HG03095 (cell line): Measurements from ENCODE around the gene U2SURP.

Experiments
- ATAC-seq: cut with Tn5 transposase; IDR thresholded peaks from one replicate; pipeline ENCODE4 v1.9.1; 2021; ENCODE audit warnings: moderate library complexity; ENCODE audit not compliant: unreplicated experiment

The U2SURP gene

DNA sequence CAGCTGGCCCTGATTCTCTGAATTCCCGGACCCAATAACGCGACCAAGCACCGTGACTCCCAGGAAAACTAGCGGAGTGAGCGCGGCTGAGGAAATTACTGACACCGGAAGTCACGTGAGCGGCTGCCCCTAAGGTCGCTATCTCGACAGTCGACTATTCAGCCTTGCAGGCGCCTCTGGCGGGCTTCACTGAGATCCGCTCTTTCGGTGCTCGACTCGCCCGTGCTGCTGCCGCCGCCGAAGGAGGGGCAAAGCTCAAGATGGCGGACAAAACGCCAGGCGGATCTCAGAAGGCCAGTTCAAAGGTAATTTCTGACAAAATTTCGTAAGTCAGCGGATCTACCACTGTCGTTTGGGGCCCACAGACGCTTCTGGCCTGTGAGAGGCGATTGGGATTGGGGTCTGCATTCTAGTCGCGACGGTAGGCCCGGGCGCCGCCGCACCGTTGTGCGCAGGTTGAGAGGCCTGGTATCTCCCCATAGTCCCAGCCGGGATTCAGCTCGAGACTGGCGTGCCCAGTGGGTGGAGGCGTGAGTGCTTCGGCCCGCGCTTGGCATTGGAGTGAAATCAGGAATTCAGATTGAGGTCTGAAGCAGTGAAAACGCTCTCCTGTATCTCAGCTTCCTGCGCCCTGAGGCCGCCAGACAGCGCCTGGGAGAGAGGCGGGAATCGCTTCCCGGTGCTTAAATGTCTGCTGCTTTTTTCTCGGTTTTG is at the start of gene U2SURP:
Gene U2SURP, plus strand, starts transcription at position 202 of the 714 bp plus-strand sequence. Its CDS starts 59 bp downstream, at position 261.
- peak; percentile 83 for ATAC-seq

DNA sequence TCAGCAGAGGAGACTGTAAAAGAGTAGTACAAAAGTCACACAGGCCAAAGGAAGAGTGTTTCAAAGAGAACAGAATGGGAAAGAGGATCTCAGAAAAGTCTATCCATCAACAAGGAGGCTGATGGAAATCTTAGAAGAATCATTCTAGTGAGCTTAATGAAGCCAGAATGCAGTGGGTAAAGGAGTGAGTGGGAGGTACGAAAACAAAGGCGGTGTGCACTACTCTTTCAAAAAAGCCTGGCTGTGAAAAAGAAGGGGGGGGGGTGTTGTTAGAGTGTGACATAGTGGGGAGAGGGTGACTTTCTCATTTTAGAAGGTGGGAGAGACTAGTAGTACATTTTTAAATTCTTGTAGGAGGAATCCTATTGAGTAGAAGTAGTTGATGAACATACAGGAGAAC is 49.6 kb upstream of the U2SURP start:
- ATAC-seq = no peak

DNA sequence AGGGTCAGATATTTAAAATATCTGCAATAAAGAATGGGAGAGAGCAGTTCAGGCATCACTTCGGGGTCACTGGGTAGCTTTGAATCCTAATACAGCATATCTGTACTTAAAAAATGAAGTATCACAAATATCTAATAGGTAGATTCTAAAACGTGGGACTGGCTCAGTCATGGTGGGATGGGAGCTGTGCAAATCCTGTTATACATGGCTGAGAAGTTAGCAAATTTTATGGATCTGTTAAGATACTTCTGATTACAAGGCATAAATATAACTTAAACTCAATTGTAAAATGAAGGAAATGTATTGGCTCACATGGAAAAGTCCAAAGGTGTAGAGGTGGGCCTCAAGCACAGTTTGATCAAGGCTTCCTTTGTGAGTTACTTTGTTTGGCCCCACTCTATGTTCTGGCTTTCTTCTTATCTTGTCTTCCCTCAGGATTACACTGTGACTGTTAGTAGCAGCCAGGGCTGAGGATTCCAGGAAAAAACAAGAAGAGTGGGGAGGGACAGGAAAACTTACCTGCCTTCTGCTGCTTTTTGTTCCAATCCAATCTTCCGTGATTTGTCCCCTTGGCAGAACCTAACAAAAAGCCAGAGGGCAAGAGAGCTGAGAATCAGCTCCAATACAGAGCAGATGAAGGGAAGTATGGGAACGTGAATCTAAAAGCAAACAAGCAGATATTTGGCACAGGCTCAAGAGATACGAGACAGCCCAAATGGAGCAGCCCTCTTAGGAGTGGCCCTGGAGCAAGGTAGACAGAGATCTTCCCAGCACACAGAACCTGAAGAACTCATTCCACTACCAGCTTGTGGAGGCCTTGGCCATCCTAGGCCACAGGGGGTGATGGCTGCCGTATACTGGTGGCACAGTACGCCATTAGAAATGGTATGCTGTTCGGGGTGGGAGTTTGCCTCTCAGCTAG is 48.8 kb upstream of the U2SURP start:
- no peak for ATAC-seq

DNA sequence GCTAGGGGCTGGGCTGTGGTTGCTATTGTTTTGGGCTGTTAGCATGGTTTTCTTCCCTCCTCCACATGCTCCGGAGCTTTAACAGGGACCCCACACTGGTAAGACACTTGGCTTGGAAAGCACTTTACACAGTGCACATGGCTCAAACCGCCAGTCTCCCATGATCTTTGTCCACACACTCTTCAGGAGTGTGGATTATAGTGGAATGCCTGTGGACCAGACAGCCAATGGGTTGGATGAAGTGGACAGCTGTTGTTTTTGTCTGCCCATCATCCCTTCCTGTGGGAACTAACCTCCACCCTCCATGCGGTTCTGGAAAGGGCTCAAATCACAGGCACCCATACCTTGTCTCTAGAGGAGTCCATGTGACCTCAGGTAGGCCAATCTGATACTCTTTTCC is 47.9 kb upstream of the U2SURP start:
- ATAC-seq = no peak

DNA sequence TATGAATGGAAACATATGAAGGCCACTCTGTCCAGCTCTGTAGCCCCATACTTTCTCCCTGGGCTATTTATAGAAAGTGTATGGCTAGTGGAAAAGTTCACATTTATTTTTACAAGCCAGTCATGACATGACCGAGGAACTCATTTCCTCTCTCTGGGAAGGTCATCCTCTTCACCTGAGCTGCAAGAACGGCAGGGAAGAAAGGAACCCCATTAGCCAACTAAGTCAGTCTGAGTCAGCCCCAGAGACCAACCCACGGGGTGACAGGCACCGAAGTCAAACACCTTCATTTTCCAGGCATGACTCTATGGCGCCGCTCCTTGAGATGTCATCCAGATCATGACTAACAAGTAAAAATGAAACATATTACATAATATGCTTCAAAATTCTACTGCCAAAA is 42.7 kb upstream of the U2SURP start:
- no peak for ATAC-seq

DNA sequence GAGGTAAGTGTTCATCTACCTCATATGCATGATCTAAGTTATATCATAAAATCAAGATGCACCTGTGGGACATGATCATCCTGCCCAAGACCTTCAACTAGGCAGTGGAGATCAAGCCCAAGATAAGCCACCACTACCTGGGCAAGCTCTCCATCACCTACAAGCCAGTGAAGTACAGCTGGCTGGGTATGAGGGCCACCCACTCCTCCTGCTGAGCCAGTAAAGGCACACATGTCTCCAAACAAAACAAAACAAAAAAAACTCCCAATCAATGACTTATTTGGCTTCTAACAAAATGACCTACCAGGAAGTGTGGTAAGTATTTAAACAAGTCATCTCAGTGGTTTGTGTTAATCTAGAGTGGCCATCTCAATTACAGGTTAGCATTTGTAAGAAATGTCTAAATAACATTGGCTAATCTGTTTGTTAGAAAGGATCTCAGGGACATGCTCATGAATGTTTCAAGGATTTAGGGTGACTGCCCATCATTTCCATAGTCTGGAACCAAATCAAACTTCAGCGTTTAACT is 41.0 kb upstream of the U2SURP start:
- ATAC-seq = no peak

DNA sequence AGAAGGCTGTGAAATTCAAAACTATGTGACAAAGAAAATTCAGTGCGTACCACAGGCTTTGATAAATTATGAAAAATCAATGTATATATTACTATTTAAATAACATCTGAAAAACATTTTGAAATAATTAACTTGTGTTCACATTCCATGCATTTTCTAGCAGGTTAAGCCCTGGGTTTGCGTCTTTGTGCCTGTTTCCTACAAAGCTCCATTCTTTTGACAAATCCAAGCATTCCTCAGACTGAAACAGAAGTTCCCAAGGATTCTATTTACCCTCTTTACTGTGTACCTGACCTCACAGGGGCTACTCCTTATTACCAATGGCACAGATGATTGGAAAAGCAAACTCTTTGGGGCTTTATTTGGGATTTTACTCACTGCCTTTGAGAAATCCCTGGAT is 39.8 kb upstream of the U2SURP start:
- ATAC-seq = no peak

DNA sequence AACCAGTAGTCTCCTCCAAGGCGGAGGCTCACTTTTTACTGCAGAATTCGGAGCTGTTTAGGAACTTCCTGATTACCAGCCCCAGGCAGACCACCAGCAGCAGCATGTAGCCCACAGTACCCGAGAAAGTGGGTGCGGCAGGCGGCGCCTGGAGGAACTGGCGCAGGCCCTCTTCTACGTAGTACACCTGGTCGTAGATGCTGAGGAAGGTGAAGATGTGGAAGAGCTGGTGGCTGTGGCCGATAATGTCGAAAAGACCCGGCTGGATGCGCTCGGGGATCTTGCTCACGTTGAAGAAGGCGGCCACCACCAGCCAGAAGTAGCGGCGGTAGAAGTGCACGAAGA is 39.2 kb upstream of the U2SURP start:
- no peak for ATAC-seq

DNA sequence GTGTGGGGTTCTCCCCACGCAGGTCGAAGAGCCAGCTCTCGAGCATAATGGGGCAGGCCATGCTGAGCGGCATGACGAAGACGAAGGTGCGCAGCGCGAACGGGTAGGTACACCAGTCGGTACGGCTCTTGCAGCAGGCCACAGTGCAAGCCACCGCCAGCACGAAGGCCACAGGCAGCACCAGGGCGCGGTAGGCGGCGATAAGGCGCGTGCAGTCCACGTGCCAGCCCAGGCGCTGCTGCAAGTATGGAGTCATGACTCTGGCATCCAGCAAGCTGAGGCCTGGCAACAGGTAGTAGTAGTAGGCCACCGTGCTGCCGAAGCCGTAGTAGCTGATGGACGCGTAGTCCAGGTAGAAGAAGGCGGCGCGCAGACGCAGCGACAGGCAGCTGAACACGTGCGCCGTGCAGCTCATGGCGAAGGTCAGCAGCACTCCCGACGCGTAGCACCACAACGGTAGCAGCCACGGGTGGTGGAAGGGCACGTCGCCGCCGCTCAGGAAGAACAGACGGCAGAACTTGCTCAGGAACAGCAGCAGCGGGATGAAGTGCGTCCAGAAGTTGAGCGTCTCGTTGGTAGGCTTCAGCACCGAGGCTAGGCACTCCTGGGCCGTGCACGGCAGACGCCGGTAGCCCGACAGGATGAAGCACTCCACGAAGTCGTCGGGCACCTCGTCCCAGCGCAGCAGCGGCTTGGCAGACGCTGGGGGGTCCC is 38.7 kb upstream of the U2SURP start:
- ATAC-seq = no peak

DNA sequence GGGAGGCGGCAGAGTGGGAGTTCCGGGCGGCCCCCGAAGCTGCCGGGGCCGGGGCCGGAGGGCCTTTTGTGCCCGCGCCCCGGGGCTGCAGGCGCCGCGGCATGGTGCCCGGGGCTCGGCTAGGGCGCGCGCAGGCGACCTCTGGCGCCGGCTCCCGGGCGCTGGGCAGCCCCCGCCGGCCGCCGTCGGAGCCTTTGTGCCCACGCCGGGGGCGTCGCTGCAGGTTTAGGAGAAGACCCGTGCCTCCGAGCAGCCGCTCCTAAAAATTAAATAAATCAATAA is 38.2 kb upstream of the U2SURP start:
- no peak for ATAC-seq

DNA sequence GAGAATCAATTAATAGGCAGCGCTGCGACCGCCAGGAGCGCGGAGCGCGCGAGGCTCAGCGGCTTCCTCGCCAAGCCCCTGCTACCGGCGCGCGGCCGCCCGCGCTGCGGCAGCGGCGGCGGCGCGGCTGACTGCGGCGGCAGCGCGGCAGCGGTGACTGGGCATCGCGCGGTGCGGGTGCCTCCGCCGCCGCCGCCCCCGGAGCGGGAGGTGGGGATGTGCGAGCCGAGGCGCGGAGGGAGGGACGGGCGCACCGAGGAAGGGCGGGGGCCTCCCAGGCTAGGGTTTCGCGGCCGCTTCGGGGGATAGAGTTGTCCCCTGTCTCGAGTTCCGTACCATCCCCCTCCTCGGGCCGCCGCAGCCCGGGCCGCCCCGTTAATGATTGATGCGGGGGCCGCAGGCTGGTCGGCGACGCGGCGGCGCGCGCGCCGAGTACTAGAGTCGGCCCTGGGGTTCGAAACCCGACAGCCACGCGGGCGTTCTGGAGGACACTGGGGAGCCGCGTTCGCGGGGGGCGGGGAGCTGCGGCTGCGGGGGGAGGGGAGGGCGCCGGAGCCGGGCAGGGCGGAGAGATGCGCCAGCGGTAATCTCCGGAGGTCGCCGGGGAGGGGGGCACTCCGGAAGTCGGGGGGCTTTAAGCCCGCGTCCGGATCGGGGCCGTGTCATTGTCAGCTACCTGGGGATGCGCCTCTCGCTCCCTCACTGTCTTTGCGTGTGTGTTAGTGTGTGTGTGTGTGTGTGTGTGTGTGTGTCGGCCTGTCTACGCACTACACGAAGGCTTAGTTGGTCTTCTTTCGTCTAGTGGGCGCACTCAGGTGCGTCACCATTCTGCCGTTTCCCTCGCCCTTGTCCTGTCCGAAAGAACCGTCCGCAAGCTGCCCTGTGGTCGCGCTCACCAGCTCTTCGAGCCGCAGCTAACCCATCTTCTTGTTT is 37.6 kb upstream of the U2SURP start, which contains the start of gene PAQR9:
Gene PAQR9, minus strand, starts transcription at position 159 of the 933 bp plus-strand sequence. CDS start 338 bp downstream, outside the sequence.
- ATAC-seq = no peak

DNA sequence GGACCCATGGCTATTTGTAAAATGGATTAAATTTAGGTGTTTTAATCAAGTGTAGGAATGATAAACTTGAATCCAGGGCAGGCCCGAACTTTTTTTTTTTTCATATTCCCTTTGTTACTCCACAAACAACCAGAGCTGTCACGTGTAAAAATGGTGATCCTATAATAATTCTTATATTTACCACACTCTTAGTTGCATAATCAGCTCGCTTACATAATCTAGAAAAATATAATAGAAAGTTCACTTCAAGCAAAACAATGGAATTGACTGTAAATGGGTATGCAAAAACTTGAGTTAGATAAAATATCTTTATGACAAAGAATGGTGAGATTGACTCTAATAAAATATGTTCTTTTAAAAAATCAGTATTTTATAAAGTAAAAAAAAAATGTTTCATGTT is 35.8 kb upstream of the U2SURP start:
- no peak for ATAC-seq

DNA sequence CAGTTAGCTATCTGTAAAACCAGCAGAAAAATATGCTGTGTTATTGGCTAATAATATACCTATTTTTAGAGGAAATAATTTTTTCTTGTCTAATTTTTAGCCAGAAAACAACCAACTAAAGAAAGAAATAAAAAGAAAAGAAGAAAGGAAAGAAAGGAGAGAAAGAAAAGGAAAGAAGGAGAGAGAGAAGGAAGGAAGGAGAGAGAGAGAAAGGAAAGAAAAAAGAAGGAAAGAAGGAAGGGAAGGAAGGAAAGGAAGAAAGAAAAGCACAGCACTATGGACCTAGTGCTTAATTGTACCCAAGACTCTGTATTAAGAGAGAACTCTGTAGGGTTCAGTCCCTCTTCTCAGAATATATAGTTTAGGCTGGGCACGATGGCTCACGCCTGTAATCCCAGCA is 34.6 kb upstream of the U2SURP start:
- no peak for ATAC-seq

DNA sequence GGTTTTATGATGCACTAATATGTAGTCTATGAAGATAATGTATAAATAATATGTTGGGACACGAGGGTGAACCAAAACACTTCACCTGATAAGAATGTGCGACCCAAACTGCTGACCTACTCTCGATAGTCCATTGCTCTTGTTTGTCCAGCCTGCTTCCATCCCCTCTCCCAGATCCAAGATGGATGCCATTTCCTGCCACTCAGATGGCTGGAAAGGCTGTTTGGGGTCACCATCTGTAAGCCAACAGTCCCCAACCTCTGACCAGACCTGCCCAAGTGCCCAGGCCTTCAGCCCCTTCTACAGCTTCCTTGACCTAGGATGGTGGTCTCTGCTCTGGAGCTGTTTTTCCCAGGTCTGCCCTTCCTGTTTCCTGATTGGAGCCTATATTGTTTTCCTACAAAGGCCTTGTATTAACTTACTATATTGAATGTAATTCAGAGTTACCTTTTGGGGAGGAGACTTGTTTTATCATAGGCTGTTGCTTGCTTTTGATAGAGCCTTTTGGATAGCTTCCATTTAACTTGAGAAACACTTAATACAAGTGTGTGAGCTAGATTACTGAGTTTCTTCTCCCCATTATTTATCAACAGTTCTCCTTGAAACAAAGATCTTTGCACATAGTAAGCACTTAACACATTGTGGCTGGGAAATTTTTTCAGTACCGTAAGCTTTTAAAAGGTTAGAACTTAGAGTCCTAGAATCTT is 32.9 kb upstream of the U2SURP start:
- no peak for ATAC-seq

DNA sequence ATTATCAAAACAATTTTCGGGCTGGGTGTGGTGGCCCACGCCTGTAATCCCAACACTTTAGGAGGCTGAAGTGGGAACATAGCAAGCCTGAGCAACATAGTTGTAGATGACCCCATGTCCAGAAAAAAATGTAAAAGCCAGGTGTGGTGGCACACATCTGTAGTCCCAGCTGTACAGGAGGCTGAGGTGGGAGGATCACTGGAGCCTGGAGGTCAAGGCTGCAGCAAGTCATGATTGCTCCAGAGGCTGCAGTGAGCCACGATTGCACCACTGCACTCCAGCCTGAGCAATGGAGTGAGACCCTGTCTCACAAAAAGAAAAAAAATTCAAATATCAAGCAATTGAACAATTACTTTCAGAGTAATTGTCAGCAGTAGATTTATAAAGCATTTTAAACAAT is 29.9 kb upstream of the U2SURP start:
- ATAC-seq = no peak

DNA sequence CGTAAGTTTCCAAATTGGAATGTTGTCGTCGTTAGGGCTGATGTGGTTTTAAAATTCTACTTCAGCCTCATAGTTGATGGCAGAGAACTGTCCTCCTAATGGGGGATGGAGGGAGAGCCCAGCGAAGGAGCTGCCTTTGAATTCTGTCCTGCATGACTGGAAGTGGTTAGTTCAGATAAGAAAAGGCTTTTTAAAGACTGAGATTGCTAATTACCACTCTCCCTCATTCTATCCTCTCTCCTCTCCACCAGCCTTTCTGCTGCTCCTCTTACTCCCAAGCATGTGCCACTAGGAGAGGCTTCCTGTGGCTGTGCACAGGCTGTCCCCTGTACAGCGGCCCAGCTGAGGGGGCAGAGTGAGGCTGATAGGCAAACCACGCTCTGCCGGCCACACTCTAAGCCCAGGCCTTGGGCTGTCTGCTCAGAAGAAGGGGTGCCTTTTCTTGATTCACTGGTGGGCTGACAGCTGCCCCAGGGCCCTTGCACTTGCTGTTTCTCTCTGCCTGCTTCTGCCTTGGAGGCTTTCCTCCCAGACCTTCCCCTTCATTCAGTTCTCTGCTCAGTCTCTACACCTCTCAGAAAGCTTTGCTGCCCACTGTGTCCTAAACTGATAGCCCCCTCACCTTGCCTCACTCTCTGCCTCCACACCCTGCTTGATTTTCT is 29.1 kb upstream of the U2SURP start:
- no peak for ATAC-seq

DNA sequence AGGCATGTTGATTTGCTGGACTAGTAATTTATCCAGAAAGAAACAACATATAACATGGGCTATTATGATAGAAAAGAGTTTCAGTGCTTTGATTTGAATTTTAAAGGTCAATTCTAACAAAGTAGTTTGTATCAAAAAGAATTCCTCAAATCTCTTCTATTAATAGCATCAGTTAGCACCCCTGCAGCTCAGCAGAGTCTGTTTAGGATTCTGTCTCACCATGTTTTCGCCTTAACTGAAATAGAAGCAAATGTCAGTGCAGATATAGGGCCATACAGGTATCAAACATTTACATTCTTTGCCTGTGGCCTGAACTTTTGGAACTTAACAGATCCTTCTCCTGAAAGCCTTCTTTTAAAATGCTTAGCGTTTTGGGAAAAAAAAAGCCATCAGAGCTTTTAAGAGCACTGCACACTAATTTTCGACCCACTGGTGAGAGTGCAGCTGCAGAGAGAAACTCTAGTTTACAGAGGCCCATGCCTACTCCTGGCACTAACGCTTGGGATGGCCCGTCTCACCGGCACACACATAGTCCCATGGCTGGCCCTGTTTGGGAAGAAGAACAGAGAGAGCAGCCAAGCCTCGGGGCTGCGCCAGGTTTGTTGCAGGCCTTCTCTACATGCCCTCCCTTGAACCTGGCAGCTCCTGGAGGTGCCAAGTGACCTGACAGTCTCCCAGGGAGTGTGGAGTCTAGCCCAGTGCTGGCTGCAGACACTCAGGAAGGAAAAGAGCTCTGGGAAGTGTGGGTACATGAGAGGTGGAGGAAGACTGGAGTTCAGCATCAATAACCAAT is 28.0 kb upstream of the U2SURP start:
- ATAC-seq = no peak

DNA sequence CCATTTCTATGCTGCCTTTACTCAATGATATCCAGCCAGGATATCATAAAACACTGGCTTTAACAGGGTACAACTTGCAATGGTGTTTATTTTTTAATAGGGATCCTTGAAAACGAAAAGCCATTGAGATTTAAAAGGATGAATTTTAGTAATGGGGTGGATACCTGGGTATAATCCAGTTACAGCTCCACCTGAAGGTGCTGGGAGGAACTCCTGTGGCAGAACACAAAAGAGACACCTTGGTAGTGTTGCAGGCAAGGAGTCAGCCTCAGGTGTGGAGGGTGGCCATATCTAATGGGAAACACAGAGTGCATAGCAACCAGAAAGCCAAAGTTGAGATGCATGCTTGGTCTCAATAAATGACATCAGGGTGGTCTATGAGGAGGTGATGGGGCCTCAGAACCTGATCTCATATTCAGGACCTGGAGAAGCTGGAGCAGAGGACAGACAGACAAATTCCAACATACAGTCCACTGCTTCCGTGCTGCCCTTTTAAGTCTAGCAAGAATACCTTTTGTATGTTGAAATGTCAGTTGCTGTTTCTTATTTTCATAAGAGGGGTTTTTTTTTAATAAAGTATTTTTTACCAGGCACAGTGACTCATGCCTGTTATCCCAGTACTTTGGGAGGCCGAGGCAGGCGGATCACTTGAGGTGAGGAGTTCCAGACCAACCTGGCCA is 25.9 kb upstream of the U2SURP start:
- no peak for ATAC-seq
